Astrocyte of the hippocampus (primary cell): Measurements from ENCODE around the gene PTPRF.

ENCODE experiments used
- DNase-seq: peaks from one replicate; pipeline ENCODE4 v3.0.0; 2011; ENCODE audit warnings: low read depth, low spot score

PTPRF gene

DNA sequence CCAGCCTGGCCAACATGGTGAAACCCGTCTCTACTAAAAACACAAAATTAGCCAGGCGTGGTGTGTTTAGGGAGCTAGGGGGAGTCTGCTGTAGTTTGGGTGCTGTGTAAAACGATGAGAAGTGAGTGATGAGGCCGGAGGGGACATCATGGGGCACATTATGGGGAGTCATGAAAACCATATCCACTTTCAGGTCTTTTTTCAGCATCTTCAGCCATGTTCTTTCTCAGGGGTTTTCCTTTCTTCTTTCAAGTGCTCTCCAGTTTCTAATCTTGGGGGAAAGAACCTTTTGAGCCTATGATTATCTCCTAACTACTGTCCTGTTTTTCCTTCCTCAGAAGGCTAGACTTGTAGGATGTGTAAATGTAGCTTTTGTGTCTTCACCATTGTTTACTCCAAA lies 133.7 kb downstream of the PTPRF start:
- no peak for DNase-seq

GRCh38 chr1:43666608-43667007 lies 135.9 kb downstream of the PTPRF start:
- peak; percentile 17 for DNase-seq

DNA sequence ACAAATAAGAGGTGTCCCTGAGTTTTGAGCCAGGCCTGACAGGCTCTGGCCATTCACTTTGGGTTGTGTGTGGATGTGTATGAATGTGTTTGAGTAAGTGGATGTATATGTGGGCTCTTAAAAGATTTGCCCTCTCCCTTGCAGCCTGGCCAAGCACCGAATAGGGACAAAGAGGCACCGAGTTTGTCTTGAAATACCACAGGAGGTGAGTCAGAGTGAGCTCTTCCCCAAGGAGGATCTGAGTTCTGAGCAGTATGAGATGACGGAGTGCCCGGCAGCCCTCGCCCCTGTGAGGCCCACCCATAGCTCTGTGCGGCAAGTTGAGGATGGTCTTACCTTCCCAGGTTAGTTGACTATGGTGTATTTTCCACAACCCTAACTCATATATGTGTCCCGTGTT lies 138.3 kb downstream of the PTPRF start:
- DNase-seq = peak; percentile 59

DNA sequence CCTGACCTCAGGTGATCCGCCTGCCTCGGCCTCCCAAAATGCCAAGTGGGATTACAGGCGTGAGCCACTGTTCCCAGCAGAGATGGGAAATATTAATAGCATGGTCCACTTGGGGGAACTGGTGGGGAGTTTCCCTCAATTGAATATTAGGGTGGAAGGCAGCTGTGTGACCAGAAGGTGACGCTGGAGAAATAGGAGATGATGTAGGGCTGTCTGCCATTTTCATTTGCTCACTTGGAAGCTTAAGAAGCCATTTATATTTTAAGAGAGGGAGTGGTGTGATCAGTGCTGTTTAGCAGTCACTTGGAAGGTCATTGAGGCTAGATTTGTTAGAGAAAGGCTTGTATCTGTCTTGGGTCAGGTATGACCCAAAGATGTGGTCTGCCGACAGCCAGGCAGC lies 139.2 kb downstream of the PTPRF start:
- no peak for DNase-seq

GRCh38 chr1:43671193-43671592 lies 140.5 kb downstream of the PTPRF start:
- DNase-seq = no peak

GRCh38 chr1:43671626-43672330 lies 141.1 kb downstream of the PTPRF start:
- peak; percentile 82 for DNase-seq

DNA sequence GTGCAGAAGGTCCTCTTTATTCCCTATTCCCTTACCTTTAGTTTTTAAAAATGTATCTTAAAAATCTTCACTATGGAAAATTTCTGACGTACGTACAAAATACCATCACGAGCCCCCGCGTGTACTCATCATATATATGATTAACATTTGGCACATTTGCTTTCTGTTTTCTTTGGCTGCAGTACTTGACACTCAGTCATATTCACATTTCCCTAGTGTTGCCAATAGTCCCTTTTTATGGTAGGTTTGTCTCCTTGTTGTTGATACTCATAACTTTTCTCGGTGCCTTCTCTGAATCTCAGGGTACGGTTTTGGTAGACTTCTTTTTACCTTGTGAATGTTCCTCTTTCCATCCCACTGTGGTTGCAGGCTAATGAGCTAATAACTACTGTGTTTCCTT lies 142.6 kb downstream of the PTPRF start:
- no peak for DNase-seq
